PC-3 (cell line): Measurements from ENCODE around the gene C10orf143. TPM values are rescaled to one million over a fixed set of nuclear protein-coding genes. Genes with fewer than 3 reads are reported as not detected.

ENCODE experiments used
- ATAC-seq: fragments of 200-7000 bp; cut with Tn5 transposase; 2 replicates; pipeline ENCODE4 v1.9.1; 2020; ENCODE audit warnings: mild to moderate bottlenecking, moderate library complexity
- BruUV-seq: library from RNA; stranded (reverse); fragments of 400-500 nt; replicated peaks from 2 replicates; lab custom pipeline; 2021; lab: Mats Ljungman, UMichigan
- CTCF ChIA-PET: fragments of 300-600 bp; sonication (Branson Sonifier 250); formaldehyde crosslinking; loops from one replicate; lab custom pipeline; 2022; ENCODE audit warnings: antibody characterized with exemption; lab: Charles Lee
- POLR2A ChIA-PET: fragments of 300-600 bp; sonication (Branson Sonifier 250); formaldehyde crosslinking; loops from one replicate; lab custom pipeline; 2022; ENCODE audit warnings: antibody characterized with exemption; ENCODE audit not compliant: unreplicated experiment; lab: Charles Lee
- DNase-seq: peaks from one replicate; pipeline ENCODE4 v3.0.0-alpha.2; 2015
- H2AFZ ChIP-seq: fragments of 300-600 bp; sonication (generic); 2 replicates; pipeline ENCODE4 v1.6.0; 2016; ENCODE audit warnings: antibody characterized with exemption, low read length
- H3F3A ChIP-seq: fragments of 300-600 bp; sonication (generic); one replicate; pipeline ENCODE4 v1.6.0; 2017; ENCODE audit warnings: antibody characterized with exemption, low read length, control low read depth, mild to moderate bottlenecking; ENCODE audit not compliant: unreplicated experiment
- H3K27ac ChIP-seq: fragments of 300-600 bp; sonication (generic); 2 replicates; pipeline ENCODE4 v1.5.1; 2016; ENCODE audit warnings: mild to moderate bottlenecking, low read length
- H3K27me3 ChIP-seq: fragments of 300-600 bp; sonication (generic); 2 replicates; pipeline ENCODE4 v1.6.1; 2016; ENCODE audit warnings: low read length, mixed read lengths
- H3K36me3 ChIP-seq: fragments of 300-600 bp; sonication (generic); 2 replicates; pipeline ENCODE4 v1.6.1; 2016; ENCODE audit warnings: low read depth, mixed run types, low read length, mixed read lengths
- H3K4me1 ChIP-seq: fragments of 300-600 bp; sonication (generic); 2 replicates; pipeline ENCODE4 v1.5.1; 2016; ENCODE audit warnings: low read length; ENCODE audit not compliant: insufficient read depth
- H3K4me2 ChIP-seq: fragments of 300-600 bp; sonication (generic); 2 replicates; pipeline ENCODE4 v1.6.0; 2016; ENCODE audit warnings: low read length
- H3K4me3 ChIP-seq: fragments of 300-600 bp; sonication (generic); 2 replicates; pipeline ENCODE4 v1.5.1; 2016; ENCODE audit warnings: mild to moderate bottlenecking, low read length, mixed read lengths
- H3K79me2 ChIP-seq: fragments of 300-600 bp; sonication (generic); 2 replicates; pipeline ENCODE4 v1.6.1; 2017; ENCODE audit warnings: low read length, mixed read lengths
- H3K9ac ChIP-seq: fragments of 300-600 bp; sonication (generic); 2 replicates; pipeline ENCODE4 v1.6.0; 2016; ENCODE audit warnings: mild to moderate bottlenecking, low read length
- H3K9me2 ChIP-seq: fragments of 300-600 bp; sonication (generic); replicated peaks from 2 replicates; pipeline ENCODE4 v1.6.1; 2016; ENCODE audit warnings: mixed run types, low read length, mixed read lengths
- H3K9me3 ChIP-seq: fragments of 300-600 bp; sonication (generic); 2 replicates; pipeline ENCODE4 v1.6.1; 2016; ENCODE audit warnings: low read length, mixed read lengths
- H4K20me1 ChIP-seq: fragments of 300-600 bp; sonication (generic); 2 replicates; pipeline ENCODE4 v1.6.1; 2016; ENCODE audit warnings: low read length, mixed read lengths
- EZH2 ChIP-seq: fragments of 300-600 bp; sonication (generic); IDR thresholded peaks from one replicate; pipeline ENCODE4 v1.6.1; 2017; ENCODE audit warnings: antibody characterized with exemption, mild to moderate bottlenecking, low read length; ENCODE audit not compliant: unreplicated experiment
- EZH2phosphoT487 ChIP-seq: fragments of 300-600 bp; sonication (generic); IDR thresholded peaks from 2 replicates; pipeline ENCODE4 v1.6.1; 2018; ENCODE audit warnings: mild to moderate bottlenecking, antibody characterized with exemption, low read length, borderline replicate concordance
- intact Hi-C: fragments of 100-400 bp; cut with micrococcal nuclease; formaldehyde crosslinking; loops from 2 replicates; pipeline ENCODE4 v1.9.0; 2023
- total RNA-seq: library from RNA; depleted of rRNA; stranded (reverse); fragments of >200 nt; gene quantifications from 2 replicates; pipeline ENCODE4 v1.2.3, GENCODE V29; 2014
- TF ChIP-seq, protein P1 (sequence below): fragments of 300-600 bp; sonication (generic); conservative IDR thresholded peaks from 2 replicates; pipeline ENCODE4 v1.5.1; 2017; ENCODE audit warnings: antibody characterized with exemption, low read depth, mild to moderate bottlenecking, low read length

C10orf143 gene
- total RNA-seq, 1 experiment from 2014 or later: not detected

DNA sequence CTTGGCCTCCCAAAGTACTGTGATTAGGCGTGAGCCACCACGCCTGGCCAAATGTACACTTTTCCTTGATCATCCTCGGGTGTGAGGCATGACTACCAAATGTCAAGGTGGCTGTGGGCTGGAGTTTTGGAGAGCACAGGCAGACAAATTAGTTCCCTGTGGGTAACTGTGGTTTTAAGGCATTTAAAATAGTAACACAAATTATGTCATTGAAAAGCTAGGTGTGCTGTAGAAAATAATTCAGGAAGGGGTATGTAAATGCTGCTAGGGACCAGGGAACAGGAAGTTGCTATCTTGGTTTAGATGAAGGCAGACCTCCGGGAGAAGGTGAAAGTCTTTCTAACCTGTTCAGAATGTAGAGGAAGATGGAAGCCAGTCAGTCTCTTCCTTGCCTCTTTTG lies 35.4 kb upstream of the C10orf143 start:
- H3K4me1 ChIP-seq: no peaks in the 10 kb centered on the region
- no peaks in the 10 kb centered on the region for H3F3A ChIP-seq
- H3K36me3 ChIP-seq: peaks cover 11% of the 10 kb centered on the region; the same call in 1 of the 2 replicates
- ChIA-PET POLR2A (no interaction called here), CTCF (no interaction called here)
- peaks cover 20% of the 10 kb centered on the region; the same call in 1 of the 2 replicates for H4K20me1 ChIP-seq
- no TSS peak for BruUV-seq
- H3K9ac ChIP-seq: no peak overlapping the region
- H3K27ac ChIP-seq: no peak overlapping the region
- H2AFZ ChIP-seq: no peak overlapping the region
- no peaks in the 10 kb centered on the region for H3K9me2 ChIP-seq
- no peaks in the 10 kb centered on the region for H3K9me3 ChIP-seq
- H3K4me3 ChIP-seq: no peak overlapping the region
- intact Hi-C loops: no loop called here
- H3K27me3 ChIP-seq: no peaks in the 10 kb centered on the region
- ATAC-seq (no peak), DNase-seq (no peak)
- H3K4me2 ChIP-seq: no peak overlapping the region
- H3K79me2 ChIP-seq: peaks cover 95% of the 10 kb centered on the region
- TF ChIP-seq EZH2 (no peak), EZH2phosphoT487 (no peak)
- TF ChIP-seq, protein P1, sequence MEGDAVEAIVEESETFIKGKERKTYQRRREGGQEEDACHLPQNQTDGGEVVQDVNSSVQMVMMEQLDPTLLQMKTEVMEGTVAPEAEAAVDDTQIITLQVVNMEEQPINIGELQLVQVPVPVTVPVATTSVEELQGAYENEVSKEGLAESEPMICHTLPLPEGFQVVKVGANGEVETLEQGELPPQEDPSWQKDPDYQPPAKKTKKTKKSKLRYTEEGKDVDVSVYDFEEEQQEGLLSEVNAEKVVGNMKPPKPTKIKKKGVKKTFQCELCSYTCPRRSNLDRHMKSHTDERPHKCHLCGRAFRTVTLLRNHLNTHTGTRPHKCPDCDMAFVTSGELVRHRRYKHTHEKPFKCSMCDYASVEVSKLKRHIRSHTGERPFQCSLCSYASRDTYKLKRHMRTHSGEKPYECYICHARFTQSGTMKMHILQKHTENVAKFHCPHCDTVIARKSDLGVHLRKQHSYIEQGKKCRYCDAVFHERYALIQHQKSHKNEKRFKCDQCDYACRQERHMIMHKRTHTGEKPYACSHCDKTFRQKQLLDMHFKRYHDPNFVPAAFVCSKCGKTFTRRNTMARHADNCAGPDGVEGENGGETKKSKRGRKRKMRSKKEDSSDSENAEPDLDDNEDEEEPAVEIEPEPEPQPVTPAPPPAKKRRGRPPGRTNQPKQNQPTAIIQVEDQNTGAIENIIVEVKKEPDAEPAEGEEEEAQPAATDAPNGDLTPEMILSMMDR: no peak

- Histone ChIP-seq H3K9ac (no peak overlapping the region), H3F3A (no peaks in the 10 kb centered on the region), H3K27ac (no peak overlapping the region), H3K9me2 (no peaks in the 10 kb centered on the region), H2AFZ (no peak overlapping the region), H3K4me3 (no peak overlapping the region), H3K79me2 (peaks cover 96% of the 10 kb centered on the region), H3K4me2 (no peak overlapping the region), H3K9me3 (no peaks in the 10 kb centered on the region), H3K4me1 (peaks cover 14% of the 10 kb centered on the region), H3K27me3 (no peaks in the 10 kb centered on the region), H4K20me1 (peaks cover 45% of the 10 kb centered on the region), H3K36me3 (peaks cover 10% of the 10 kb centered on the region; the same call in 1 of the 2 replicates)
- intact Hi-C loops: no loop called here
- DNase-seq (no peak), ATAC-seq (no peak)
- TF ChIP-seq, protein P1: no peak
- TF ChIP-seq EZH2: no peak
- no TSS peak for BruUV-seq
- CTCF ChIA-PET: no interaction called here
- POLR2A ChIA-PET: no interaction called here
These were observed 31.2 kb upstream of the C10orf143 start for GRCh38 chr10:130141878-130142277.

DNA sequence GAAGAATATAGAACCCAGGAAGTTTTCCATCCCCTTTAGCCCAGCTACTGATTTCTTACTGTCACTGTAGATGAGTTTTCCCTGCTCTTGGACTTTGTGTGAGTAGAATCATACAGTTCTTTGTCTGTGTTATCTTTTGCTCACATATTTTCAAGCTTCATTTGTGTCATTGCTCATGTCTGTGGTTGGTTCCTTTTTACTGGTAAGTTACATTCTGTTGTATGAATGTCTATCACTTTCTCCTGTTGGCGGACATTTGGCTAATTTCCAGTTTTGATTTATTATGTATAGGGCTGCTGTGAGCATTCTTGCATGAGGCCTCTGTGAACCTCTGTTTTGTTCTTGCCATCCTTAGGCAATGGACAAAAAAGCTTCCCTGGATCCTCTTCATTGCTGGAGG lies 30.8 kb upstream of the C10orf143 start:
- no peak for ATAC-seq
- Histone ChIP-seq H3K79me2 (peaks cover 96% of the 10 kb centered on the region), H2AFZ (no peak overlapping the region), H3K27ac (no peak overlapping the region), H3F3A (no peaks in the 10 kb centered on the region), H3K27me3 (no peaks in the 10 kb centered on the region), H3K4me3 (no peak overlapping the region), H3K4me2 (no peak overlapping the region), H3K4me1 (peaks cover 14% of the 10 kb centered on the region), H3K9ac (no peak overlapping the region), H3K9me3 (no peaks in the 10 kb centered on the region), H3K36me3 (peaks cover 6% of the 10 kb centered on the region; the same call in 1 of the 2 replicates), H4K20me1 (peaks cover 42% of the 10 kb centered on the region), H3K9me2 (no peaks in the 10 kb centered on the region)
- BruUV-seq: no TSS peak
- no peak for DNase-seq
- ChIA-PET CTCF (no interaction called here), POLR2A (no interaction called here)
- TF ChIP-seq EZH2 (no peak), EZH2phosphoT487 (no peak)
- TF ChIP-seq, protein P1: no peak
- intact Hi-C loops: no loop called here
